ENCODE data around the gene PLA2G3.

Gene PLA2G3

DNA sequence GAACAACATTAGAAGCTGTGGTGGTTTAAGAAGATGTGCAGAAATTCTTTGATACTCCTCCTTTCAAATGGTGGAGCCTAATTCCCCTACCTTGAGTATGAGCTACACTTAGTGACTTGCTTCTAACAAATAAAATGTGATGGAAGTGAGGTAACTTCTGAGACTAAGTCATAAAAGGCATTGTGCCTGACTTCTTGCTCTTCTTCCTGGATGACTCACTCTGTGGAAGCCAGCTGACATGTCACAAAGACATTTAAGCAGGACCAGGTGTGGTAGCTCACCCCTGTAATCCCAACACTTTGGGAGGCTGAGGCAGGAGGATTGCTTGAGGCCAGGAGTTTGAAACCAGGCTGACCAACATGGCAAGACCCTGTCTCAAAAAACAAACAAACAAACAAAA lies 3.9 kb upstream of the PLA2G3 start:
- DNase-seq (ENCODE audit: low read depth in 2 of 2) = no peak

DNA sequence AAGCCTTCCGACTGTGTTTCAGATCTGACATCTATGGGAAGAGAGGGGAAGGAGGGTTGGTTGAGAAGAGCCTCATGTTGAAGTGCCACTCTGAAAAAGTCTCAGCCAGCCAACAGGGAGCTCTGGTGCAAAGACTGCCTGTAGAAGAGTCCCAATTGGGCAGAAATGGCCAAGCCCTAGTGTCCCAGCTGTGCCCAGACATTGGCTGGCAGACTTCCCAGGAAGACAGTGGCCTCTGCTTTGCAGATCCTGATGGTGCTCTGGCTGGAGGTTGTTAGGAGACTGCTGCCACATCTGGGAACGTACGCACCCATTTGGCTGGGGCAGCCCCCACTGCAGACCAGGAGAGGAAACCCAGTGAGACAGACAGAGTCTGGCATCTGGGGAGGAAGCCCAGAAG lies 3.2 kb upstream of the PLA2G3 start:
- DNase-seq (ENCODE audit: low read depth in 2 of 2) = no peak

DNA sequence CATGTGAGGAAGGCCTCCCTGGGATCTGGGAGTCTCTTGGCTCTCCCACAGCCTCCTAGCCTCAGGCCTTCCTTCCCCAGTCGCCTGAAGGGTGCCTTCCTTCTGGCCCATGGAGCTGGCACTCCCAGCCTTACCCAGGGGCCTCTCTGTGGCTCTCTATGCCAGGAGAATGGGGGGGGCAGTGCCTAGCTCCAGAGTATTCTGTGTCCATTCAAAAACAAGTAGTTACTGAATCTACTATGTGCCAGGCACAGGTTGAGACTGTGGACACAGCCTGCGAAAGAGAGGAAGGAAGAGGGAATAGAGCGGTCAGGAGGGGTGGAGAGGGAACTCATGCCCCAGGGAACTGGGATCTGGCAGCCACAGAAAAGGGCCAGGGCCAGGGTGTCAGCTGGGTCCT lies 2.7 kb upstream of the PLA2G3 start:
- no peak for DNase-seq (ENCODE audit: low read depth in 2 of 2)

DNA sequence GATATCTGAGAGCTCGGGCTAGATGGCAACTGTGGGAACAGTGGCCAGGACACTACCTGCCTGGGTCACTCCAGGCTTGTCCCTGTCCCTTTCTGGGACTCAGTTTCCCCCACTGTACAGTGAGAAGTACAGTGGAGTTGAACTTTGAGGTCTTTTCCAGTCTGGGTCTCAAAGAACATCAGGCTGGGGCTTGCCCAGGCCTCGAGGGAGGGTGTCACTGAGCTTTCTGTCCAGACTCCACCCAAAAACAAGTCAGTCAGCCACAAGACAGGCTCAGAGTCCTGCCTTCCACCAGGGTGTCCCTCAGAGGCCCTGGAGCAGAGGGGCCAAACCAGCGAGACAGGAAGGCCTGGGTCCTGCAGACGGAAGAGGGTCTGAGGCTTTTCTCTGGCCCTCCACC lies 2.0 kb upstream of the PLA2G3 start:
- DNase-seq (ENCODE audit: low read depth in 2 of 2) = no peak

DNA sequence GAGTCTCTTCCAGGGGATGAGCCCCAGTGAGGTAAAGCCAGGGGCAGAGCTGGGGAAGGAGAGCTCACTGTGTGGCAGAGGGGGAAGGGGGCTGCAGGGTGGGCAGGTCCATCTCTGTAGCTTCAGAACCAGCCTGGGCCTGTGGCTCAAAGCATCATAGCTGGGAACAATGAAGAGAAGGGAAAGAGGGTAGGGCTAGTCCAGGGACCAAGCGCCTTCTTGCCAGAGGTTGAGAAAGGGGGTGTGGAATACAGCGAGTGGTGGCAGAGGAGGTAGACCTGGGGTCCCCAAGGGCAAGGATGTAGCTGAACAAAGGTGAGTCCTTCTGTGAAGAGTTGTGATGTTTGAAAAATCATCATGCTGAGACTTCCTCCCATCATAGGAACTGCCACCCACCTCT lies 1.2 kb upstream of the PLA2G3 start:
- no peak for DNase-seq (ENCODE audit: low read depth in 2 of 2)

DNA sequence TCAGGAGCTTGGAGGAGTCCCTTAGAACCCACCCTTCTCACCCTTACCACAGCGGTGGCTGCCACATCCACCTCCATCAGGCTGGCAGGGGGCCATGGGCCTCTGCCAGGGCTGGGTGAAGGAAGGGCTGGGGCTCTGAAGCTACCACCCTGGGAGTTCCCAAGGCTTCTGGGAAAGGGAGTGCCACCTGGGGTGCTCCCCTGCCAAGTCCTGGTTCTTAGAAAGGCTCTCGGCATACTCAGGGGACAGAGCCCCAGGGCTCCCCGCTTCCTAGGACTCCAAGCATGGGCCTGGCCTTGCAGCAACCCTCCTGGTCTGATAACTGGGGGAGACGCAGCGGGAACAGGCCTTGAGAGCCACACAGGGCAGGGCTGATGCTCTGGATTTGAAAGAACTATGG lies 438 bp upstream of the PLA2G3 start:
- DNase-seq (ENCODE audit: low read depth in 2 of 2) = no peak

DNA sequence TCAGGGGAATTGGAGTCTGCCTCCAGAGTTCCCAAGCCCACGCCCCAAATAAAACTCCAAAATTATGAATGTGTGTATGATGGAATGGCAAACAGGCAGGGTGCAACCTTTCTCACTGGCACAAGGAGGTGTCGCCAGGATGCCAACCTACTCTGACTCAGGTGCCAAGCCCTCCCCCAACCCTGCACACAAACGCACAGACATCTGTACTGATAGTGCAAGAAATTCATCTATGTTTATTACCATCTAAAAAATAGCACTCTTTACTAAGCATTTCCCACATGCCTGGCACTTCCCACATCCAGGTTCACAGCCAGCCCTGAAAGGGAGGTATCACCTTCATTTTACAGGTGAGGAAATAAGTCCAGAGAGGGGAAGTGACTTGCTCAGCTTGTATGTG lies 1.2 kb downstream of the PLA2G3 start:
- DNase-seq (ENCODE audit: low read depth in 2 of 2) = no peak

DNA sequence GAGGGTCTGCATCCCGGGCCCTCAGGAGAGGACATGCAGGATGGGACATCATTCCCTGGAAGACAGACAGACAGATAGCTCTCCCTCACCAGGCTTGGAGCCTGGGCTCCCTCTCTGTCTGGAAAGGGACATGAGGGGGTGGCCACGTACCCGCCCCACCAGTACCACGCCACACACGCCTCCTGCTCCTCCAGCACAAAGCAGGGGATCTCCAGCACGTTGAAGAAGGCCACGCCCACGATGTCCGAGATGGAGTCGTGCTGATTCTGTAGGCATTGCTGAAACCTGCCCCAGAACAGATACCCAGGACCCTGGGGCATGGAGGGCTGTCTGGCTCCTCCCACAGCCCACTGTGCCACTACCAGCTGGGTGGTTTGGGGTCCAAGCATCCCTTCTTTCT lies 2.2 kb downstream of the PLA2G3 start:
- DNase-seq (ENCODE audit: low read depth in 2 of 2) = no peak

DNA sequence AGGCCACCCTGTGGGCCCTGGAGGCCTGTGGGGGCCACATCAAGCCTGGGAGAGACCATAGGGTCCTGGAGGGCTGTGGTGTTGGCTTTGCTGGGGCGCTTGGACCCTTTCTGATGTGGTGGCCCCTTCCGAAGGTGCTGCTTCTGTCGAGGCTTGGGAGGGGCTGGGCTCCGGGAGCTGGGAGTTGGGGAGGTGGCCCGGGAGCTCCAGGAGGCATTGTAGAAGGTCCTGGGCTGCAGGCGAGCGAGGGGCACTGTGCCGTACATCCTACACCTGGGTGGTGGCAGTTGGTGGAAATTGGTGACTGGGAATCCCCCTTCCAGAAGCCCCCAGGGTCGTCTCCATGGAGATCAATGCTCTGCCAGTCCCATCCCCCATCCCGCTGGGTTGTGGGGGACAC lies 2.6 kb downstream of the PLA2G3 start:
- no peak for DNase-seq (ENCODE audit: low read depth in 2 of 2)

DNA sequence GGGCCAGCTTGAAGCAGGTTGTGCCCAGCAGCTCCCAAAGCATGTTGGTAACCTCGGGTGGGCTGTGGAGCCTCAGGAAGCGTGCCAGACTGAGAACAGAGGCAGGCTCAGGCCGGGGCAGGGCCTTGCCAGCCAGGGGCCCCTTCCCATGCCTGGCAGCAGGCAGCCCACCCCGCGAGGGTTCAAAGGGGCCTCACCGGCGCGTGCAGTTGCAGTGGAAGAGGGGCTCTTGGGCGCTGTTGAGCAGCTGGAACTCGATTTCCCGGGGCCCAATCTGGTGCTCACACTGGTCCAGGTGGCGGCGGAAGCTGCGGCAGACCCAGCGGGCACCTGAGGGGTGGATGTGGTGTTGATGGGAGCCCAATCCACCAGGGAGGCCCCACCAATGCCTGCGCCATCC lies 3.6 kb downstream of the PLA2G3 start:
- DNase-seq (ENCODE audit: low read depth in 2 of 2) = no peak

DNA sequence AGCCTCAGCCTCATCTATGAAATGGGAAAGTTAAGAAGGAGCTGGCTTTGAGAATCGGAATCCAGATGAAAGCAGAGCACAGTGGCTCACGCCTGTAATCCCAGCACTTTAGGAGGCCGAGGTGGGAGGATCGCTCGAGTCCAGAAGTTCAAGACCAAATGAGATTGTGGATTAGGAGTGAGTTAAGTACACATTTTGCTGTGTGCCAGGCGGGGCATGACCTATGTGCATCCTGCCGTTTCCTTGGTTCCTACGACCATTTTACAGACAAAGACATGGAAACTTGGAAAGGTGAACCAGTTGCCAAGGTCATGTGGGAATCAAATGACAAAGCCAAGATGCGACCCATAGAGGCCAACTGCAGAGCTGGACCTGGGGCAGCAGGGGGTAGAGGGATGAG lies 4.2 kb downstream of the PLA2G3 start:
- no peak for DNase-seq (ENCODE audit: low read depth in 2 of 2)

DNA sequence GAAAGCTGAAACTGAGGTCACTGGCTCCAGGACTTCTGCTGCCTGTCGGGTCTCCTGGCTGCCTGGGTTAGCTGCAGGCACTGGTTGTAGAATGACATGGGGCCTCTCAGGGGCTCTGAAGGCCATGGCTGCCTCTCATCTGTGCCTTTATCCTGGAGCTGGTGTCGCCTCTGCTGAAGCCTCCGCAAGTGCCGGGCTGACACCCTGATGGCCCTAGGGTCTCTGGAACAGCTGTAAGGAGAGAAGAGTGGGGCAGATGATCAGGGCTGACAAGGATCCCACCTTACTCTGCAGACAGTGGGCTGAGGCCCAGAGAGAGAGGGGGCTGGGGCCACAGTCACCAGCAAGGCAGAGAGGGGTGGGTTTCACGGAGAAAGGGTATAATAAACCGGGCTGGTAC lies 4.6 kb downstream of the PLA2G3 start:
- no peak for DNase-seq (ENCODE audit: low read depth in 2 of 2)

DNA sequence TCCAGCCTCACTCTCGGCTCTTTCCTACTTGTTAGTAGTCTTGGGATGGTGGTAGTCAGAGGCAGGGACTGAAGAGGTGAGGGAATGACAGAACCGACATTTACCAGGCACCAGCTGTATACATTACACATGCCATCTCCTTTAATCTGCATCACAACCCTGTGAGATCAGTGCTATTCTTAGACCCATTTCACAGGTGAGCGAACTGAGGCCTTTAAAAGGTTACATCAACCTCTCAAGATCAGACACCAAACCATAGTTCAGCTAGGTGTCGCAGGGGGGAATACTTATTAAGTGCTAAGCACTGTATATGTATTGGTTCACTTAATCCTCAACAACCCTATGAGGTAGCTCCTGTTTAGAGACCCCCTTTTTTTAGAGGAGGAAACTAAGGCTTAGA lies 5.6 kb downstream of the PLA2G3 start:
- no peak for DNase-seq (ENCODE audit: low read depth in 2 of 2)

DNA sequence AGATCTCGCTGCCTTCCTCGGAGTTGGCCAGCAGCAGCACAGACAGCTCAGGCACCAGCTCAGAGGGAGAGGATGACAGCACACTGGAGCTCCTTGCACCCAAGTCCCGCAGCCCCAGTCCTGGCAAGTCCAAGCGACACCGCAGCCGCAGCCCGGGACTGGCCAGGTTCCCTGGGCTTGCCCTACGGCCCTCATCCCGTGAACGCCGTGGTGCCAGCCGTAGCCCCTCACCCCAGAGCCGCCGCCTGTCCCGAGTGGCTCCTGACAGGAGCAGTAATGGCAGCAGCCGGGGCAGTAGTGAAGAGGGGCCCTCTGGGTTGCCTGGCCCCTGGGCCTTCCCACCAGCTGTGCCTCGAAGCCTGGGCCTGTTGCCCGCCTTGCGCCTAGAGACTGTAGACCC lies 6.4 kb downstream of the PLA2G3 start:
- no peak for DNase-seq (ENCODE audit: low read depth in 2 of 2)

DNA sequence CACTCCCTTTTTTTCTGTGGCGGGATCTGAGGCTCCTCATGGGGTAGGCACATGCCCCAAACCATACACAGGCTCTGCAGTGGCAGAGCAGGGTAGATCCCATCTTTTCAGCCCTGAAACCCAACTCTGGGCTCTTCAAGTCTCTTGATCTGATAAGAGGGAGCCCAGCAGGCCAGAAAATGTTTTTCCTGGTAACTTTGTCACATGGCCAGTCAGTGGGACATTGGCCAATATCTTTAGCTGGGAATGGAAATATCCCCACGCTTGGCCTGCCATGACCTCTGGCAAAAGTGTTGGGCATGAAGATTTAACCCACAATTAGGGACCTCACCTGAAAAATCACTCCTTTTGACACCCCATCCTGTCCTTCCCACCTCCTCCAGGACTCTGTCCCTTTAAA lies 9.4 kb downstream of the PLA2G3 start:
- no peak for DNase-seq (ENCODE audit: low read depth in 2 of 2)

DNA sequence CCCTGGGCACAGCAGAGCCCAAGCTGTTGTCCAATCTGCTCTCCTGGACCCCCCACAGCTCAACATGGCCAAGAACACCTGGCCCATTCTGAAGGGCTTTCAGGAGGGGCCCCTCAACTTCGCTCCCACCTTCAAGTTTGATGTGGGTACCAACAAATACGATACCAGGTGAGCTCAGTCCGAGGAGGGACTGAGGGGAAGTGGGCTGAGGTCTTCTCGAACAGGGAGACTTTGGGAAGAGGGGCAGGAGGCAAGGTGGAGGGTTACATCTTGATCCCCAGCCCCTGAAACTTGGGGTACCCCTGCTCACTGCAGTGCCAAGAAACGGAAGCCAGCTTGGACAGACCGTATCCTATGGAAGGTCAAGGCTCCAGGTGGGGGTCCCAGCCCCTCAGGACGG lies 12.2 kb downstream of the PLA2G3 start:
- no peak for DNase-seq (ENCODE audit: low read depth in 2 of 2)

DNA sequence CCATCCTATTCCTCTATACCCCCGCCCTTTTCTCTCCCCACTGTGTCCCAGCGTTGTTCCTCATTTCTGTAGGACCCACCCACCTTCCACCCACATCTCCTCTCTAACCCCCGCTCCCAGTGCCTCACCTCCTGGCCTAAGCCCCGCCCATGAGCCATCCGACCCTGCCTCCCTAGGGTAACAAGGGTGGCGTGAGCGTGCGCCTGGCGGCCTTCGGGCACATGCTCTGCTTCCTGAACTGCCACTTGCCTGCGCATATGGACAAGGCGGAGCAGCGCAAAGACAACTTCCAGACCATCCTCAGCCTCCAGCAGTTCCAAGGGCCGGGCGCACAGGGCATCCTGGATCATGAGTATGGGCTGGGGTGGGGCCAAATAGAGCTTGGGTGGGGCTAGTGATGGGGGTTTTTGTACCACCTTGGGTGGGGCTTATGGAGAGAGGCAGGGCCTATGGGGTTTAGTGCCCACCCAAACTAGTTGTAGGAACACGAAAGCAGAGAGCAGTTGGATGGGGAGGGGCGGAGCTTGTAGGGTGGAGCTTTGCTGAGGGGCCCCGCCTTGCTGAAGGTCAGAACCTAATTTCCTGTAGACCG lies 13.0 kb downstream of the PLA2G3 start:
- no peak for DNase-seq (ENCODE audit: low read depth in 2 of 2)

DNA sequence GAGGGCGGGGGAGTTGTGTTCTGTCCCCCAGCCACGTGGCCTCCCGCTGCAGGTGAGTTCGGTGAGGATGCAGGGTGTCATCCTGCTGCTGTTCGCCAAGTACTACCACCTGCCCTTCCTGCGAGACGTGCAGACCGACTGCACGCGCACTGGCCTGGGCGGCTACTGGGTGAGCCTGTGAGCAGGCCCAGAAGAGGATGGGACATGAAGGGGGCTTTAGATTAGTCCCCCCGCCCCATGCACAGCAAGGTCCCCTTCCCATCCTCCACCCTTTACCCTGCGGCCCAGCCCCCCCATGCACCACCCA lies 13.5 kb downstream of the PLA2G3 start:
- DNase-seq (ENCODE audit: low read depth in 2 of 2) = no peak

DNA sequence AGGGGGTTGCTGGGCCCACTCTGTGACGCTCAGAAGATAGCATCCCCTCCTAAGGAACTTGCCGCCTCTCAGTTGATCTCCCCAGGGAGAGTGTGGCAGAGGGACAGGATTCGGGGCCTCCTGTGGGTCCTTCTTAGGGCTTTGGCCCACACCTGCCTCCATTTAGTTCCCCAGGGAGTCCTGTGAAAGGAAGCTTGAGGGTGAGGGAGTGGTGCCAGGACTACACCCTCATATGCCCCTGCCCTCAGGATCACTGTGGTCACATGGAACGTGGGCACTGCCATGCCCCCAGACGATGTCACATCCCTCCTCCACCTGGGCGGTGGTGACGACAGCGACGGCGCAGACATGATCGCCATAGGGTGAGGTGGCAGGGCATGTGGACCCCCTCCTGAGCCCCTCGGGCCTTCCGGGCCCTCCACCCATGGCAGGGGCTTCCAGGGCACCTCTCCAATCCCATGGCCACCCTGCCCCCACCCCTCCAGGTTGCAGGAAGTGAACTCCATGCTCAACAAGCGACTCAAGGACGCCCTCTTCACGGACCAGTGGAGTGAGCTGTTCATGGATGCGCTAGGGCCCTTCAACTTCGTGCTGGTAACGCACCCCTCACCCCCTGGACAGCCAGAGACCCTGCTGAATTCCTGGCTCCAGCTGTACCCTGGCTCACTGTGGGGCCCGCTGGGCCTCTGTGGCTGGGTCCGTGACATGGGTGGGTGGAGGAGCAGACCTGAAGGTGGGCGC lies 14.0 kb downstream of the PLA2G3 start:
- no peak for DNase-seq (ENCODE audit: low read depth in 2 of 2)

DNA sequence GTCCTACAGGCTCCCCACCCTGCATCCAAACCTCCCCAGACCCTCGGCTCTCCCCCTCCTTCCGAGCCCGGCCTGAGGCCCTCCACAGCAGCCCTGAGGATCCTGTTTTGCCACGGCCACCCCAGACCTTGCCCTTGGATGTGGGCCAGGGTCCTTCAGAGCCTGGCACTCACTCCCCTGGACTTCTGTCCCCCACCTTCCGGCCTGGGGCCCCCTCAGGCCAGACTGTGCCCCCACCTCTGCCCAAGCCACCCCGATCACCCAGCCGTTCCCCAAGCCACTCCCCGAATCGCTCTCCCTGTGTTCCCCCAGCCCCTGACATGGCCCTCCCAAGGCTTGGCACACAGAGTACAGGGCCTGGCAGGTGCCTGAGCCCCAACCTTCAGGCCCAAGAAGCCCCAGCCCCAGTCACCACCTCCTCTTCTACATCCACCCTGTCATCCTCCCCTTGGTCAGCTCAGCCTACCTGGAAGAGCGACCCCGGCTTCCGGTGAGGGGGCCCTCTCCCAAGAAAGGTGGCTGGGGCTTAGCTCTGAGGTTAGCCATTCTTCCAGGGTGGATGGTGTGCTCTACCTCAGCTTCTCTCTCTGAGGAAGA lies 14.7 kb downstream of the PLA2G3 start:
- DNase-seq (ENCODE audit: low read depth in 2 of 2) = no peak

DNA sequence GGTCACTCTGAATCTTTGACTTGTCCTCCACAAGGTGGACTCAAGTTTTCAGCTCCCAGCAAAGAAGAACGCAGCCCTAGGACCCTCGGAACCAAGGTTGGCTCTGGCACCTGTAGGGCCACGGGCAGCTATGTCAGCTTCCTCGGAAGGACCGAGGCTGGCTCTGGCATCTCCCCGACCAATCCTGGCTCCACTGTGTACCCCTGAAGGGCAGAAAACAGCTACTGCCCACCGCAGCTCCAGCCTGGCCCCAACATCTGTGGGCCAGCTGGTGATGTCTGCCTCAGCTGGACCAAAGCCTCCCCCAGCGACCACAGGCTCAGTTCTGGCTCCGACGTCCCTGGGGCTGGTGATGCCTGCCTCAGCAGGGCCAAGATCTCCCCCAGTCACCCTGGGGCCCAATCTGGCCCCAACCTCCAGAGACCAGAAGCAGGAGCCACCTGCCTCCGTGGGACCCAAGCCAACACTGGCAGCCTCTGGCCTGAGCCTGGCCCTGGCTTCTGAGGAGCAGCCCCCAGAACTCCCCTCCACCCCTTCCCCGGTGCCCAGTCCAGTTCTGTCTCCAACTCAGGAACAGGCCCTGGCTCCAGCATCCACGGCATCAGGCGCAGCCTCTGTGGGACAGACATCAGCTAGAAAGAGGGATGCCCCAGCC lies 15.4 kb downstream of the PLA2G3 start:
- DNase-seq (ENCODE audit: low read depth in 2 of 2) = no peak

DNA sequence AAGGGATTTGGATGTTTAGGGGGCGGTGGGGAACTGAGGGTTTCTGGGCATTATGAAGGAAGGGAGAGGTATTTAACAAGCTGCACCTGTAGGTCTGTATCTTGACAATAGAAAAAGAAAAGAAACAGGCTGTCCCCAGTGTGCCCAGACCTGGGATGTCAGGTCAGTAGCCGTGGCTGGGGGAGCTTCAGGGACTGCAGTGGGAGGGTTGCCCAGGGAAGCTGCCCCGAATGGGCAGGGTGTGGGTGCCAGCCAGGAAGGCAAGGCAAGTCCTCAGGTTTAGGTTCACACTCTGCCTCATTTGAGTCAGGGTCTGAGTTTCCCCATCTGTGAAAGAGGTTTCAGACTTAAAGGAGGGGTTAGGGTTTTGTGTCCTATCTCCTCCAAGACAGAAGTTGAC lies 16.0 kb downstream of the PLA2G3 start:
- no peak for DNase-seq (ENCODE audit: low read depth in 2 of 2)

DNA sequence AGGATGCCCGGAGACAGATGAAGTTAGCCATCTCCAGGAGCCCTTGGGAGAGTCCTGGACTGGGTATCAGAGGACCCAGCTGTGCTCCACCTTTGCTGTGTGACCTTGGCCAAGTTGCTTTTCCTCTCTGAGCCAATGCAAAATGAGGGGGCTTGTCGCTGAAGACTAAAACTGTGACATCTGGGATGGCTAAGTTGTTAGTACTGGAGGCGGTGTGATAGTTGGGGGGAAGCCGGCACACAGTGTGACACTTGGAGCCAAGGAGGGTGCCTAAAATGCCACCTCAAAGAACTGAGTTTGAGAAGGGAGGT lies 17.1 kb downstream of the PLA2G3 start:
- no peak for DNase-seq (ENCODE audit: low read depth in 2 of 2)
